ENCODE measurements around the gene SUSD4.

DNA sequence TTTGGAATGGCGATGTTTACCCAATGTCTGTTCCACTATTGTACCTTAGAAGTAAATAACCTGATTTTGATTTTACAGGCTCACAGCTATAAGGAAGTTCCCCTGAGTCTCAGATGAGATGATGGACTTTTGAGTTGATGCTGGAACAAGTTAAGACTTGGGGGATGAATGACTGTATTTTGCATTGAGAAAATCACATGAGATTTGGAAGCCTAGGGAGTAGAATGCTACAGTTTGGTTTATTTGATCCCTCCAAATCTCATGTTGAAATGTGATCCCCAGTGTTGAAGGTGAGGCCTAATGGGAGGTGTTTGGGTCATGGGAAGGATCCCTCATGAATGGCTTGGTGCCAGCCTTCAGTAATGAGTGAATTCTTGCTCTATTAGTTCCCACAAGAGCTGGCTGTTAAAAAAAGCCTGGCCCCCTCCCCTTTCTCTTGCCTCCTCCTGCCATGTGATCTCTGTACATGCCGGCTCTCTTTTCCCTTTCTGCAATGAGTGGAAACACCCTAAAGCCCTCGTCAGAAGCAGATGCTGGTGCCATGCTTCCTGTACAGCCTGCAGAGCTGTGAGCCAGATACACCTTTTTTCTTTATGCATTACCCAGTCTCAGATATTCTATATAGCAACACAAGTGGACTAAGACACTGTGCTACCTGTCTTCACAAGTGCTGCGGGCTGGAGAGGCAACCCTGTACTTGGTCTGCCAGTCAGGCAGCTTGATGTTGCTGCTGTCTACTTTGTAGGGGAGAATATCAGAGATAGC lies 143.9 kb downstream of the SUSD4 start:
- TF ChIP-seq, protein P1, sequence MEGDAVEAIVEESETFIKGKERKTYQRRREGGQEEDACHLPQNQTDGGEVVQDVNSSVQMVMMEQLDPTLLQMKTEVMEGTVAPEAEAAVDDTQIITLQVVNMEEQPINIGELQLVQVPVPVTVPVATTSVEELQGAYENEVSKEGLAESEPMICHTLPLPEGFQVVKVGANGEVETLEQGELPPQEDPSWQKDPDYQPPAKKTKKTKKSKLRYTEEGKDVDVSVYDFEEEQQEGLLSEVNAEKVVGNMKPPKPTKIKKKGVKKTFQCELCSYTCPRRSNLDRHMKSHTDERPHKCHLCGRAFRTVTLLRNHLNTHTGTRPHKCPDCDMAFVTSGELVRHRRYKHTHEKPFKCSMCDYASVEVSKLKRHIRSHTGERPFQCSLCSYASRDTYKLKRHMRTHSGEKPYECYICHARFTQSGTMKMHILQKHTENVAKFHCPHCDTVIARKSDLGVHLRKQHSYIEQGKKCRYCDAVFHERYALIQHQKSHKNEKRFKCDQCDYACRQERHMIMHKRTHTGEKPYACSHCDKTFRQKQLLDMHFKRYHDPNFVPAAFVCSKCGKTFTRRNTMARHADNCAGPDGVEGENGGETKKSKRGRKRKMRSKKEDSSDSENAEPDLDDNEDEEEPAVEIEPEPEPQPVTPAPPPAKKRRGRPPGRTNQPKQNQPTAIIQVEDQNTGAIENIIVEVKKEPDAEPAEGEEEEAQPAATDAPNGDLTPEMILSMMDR (IDR thresholded peaks at IDR 0.05), result no peak
- TF ChIP-seq POLR2A (IDR thresholded peaks at IDR 0.05), result no peak

Data from right lobe of liver (tissue), 4 donors.